Measurements from ENCODE around the gene GARS1. TPM values are rescaled to one million over a fixed set of nuclear protein-coding genes. Genes with fewer than 3 reads are reported as not detected.

GARS1 gene
- total RNA-seq, 2 donors from 2014 or later, result 35.5 to 72.6 TPM

- H3K27ac ChIP-seq, result no peak overlapping the region
- H3K4me3 ChIP-seq, result no peak overlapping the region
- no peak for TF ChIP-seq CTCF (IDR thresholded peaks at IDR 0.05)
- no peaks in the 10 kb centered on the region for H3K4me1 ChIP-seq
- H3K9me3 ChIP-seq, result no peaks in the 10 kb centered on the region
- no peaks in the 10 kb centered on the region for H3K27me3 ChIP-seq
- no peak for DNase-seq (ENCODE audit: low spot score)
- H3K36me3 ChIP-seq, result peaks cover 53% of the 10 kb centered on the region
Observed at GRCh38 chr7:30617359-30617758, 22.7 kb downstream of the GARS1 start.

- H3K36me3 ChIP-seq, result peaks cover 53% of the 10 kb centered on the region
Observed at GRCh38 chr7:30618080-30618676, 23.5 kb downstream of the GARS1 start.

GRCh38 chr7:30618961-30619360 lies 24.3 kb downstream of the GARS1 start:
- H3K27ac ChIP-seq, result no peak overlapping the region
- no peaks in the 10 kb centered on the region for H3K4me1 ChIP-seq
- H3K4me3 ChIP-seq, result no peak overlapping the region
- no peak for TF ChIP-seq CTCF (IDR thresholded peaks at IDR 0.05)
- DNase-seq (ENCODE audit: low spot score), result no peak
- peaks cover 53% of the 10 kb centered on the region for H3K36me3 ChIP-seq
- H3K27me3 ChIP-seq, result no peaks in the 10 kb centered on the region
- H3K9me3 ChIP-seq, result no peaks in the 10 kb centered on the region

More at GRCh38 chr7:30618080-30618676, 23.5 kb downstream of the GARS1 start:
- Histone ChIP-seq H3K4me1 (no peaks in the 10 kb centered on the region), H3K4me3 (no peak overlapping the region), H3K27ac (no peak overlapping the region), H3K27me3 (no peaks in the 10 kb centered on the region), H3K9me3 (no peaks in the 10 kb centered on the region)
- DNase-seq (ENCODE audit: low spot score), result no peak
- no peak for TF ChIP-seq CTCF (IDR thresholded peaks at IDR 0.05)

- Histone ChIP-seq H3K36me3 (peaks cover 77% of the 10 kb centered on the region), H3K27me3 (no peaks in the 10 kb centered on the region), H3K9me3 (no peaks in the 10 kb centered on the region), H3K4me3 (no peak overlapping the region), H3K27ac (no peak overlapping the region), H3K4me1 (no peaks in the 10 kb centered on the region)
- TF ChIP-seq CTCF (IDR thresholded peaks at IDR 0.05), result peak in 1 of 2 donors; percentile 20
- no peak for DNase-seq (ENCODE audit: low spot score)
Observed at GRCh38 chr7:30625283-30625682, 30.6 kb downstream of the GARS1 start.

- no peak for TF ChIP-seq CTCF (IDR thresholded peaks at IDR 0.05)
- DNase-seq (ENCODE audit: low spot score), result no peak
- no peak overlapping the region for H3K4me3 ChIP-seq
- H3K36me3 ChIP-seq, result peaks cover 75% of the 10 kb centered on the region
- no peaks in the 10 kb centered on the region for H3K9me3 ChIP-seq
- H3K27me3 ChIP-seq, result no peaks in the 10 kb centered on the region
- H3K27ac ChIP-seq, result no peak overlapping the region
- H3K4me1 ChIP-seq, result no peaks in the 10 kb centered on the region
Observed at GRCh38 chr7:30627026-30627425, 32.3 kb downstream of the GARS1 start.

- Histone ChIP-seq H3K36me3 (peaks cover 83% of the 10 kb centered on the region), H3K27me3 (no peaks in the 10 kb centered on the region)
Observed at GRCh38 chr7:30630986-30631385, 36.3 kb downstream of the GARS1 start.

More at GRCh38 chr7:30630986-30631385, 36.3 kb downstream of the GARS1 start:
- H3K4me1 ChIP-seq, result no peaks in the 10 kb centered on the region
- no peak for DNase-seq (ENCODE audit: low spot score)
- no peak overlapping the region for H3K27ac ChIP-seq
- TF ChIP-seq CTCF (IDR thresholded peaks at IDR 0.05), result no peak
- H3K4me3 ChIP-seq, result no peak overlapping the region
- H3K9me3 ChIP-seq, result no peaks in the 10 kb centered on the region

Measured in right atrium auricular region (tissue), 2 donors.